KOPT-K1 (cell line): ENCODE data around the gene TTC7B.
"Not testable (repeated sequence)": the region's sequence is repeated elsewhere in the genome, so short reads cannot be mapped to it uniquely, and the experiment has no call there.

ENCODE experiments used
- H3K27ac ChIP-seq: fragments of 200-600 bp; sonication (generic); 2 replicates; pipeline ENCODE4 v1.5.1; 2016; ENCODE audit warnings: antibody characterized with exemption, mild to moderate bottlenecking, low read depth, low read length; ENCODE audit not compliant: poor library complexity, severe bottlenecking
- H3K36me3 ChIP-seq: fragments of 200-600 bp; sonication (generic); 2 replicates; pipeline ENCODE4 v1.5.1; 2017; ENCODE audit warnings: antibody characterized with exemption, mild to moderate bottlenecking, low read length, moderate library complexity; ENCODE audit not compliant: insufficient read depth
- H3K9me3 ChIP-seq: fragments of 200-600 bp; sonication (generic); 2 replicates; pipeline ENCODE4 v1.5.1; 2017; ENCODE audit warnings: antibody characterized with exemption, low read length, mild to moderate bottlenecking; ENCODE audit not compliant: insufficient read depth, poor library complexity, severe bottlenecking

Gene TTC7B

GRCh38 chr14:90534838-90535555 is 281.2 kb downstream of the TTC7B start:
- Histone ChIP-seq H3K9me3 (no peaks in the 10 kb centered on the region), H3K36me3 (no peaks in the 10 kb centered on the region), H3K27ac (no peak overlapping the region)

DNA sequence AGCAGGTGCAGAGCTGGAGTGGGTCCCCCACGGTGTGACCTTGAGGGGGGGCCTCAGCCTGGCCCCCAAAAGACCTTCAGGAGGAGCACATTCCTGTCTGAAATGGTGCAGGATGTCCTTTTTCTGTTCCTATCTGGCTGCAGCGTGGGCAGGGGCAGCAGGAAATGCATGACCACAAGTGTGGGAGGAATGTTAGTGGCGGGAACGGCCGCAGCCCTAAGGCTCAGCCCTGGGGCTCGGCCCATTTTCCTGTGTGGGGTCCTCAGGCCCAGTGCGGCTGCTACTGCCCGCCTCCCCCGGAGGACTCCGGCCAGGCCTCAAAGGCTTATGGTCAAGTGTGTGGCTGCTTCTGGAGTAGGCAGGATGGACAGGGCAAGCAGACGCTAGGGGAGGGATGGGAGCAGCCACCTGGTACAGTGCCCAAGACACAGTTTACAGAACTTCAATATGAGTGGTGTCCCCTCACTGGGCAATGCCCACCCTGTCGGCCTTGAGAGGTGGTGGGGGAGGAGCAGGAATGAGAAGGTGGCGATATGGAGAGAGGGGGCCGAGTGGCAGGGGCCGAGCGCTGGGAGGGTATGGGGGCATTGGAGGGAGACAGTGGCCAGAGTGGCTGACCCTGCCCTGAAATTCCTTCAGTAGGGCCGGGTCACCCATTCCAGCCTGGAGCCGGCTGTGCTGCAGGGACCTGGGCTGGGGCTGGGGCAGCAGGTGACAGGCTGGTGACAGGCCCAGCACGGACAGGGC is 282.0 kb downstream of the TTC7B start:
- no peaks in the 10 kb centered on the region for H3K9me3 ChIP-seq
- H3K27ac ChIP-seq, result no peak overlapping the region
- H3K36me3 ChIP-seq, result no peaks in the 10 kb centered on the region

- Histone ChIP-seq H3K36me3 (no peaks in the 10 kb centered on the region), H3K9me3 (no peaks in the 10 kb centered on the region), H3K27ac (no peak overlapping the region)
Measured at GRCh38 chr14:90533591-90534021, 282.6 kb downstream of the TTC7B start.

GRCh38 chr14:90532826-90533525 is 283.3 kb downstream of the TTC7B start:
- no peak overlapping the region for H3K27ac ChIP-seq
- no peaks in the 10 kb centered on the region for H3K36me3 ChIP-seq
- H3K9me3 ChIP-seq, result no peaks in the 10 kb centered on the region

DNA sequence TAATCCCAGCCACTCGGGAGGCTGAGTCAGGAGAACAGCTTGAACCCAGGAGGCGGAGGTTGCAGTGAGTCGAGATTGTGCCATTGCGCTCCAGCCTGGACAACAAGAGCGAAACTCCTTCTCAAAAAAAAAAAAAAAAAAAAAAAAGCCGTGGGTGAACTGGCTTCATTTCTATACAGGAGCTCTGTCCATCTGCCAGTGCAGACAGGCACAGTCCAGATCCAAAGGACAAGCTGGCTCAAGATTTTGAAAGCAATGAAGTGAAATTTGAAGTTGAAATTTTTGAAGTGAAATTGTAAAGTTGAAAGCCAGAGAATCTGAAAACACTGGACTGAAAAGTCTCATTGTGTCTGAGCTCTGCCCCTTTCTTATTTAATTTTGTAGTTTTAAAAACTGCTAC is 284.7 kb downstream of the TTC7B start:
- no peak overlapping the region for H3K27ac ChIP-seq
- H3K9me3 ChIP-seq, result peaks cover 8% of the 10 kb centered on the region
- no peaks in the 10 kb centered on the region for H3K36me3 ChIP-seq

DNA sequence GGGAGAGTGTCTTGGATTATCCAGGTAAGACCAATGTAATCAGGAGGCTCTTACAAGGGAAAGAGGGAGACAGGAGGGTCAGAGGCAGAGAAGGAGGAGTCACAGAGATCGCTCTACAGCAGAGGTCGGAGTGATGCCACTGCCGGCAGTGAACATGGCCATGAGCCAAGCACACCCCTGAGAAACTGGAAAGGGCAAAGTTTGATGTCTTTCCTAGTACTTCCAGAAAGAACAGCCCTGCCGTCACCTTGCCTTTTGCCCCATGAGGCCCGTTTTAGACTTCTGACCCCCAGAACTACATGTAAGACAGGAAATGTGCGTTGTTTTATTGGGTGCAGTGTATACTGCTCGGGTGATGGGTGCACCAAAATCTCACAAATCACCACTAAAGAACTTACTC is 285.7 kb downstream of the TTC7B start:
- no peaks in the 10 kb centered on the region for H3K36me3 ChIP-seq
- H3K9me3 ChIP-seq, result peaks cover 12% of the 10 kb centered on the region
- no peak overlapping the region for H3K27ac ChIP-seq

DNA sequence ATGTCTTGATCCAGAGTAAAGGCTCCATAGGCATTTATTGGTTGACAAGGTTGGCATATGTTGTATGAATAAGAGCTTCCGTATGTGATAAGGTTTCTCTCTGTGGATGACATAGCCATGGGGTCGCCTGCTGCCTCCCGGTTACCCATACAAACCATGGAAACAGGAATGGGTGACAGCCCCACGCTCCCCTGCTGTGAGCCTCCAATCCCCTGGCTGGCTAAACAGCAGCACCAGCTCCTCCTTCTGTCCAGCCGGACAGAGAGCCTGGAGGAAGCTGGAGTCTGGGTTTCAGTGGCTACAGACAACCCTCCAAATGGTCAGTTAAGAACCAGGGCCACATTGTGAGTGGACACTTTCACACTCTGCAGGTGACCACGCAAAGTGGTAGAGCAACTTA is 288.3 kb downstream of the TTC7B start:
- no peaks in the 10 kb centered on the region for H3K36me3 ChIP-seq
- H3K27ac ChIP-seq, result no peak overlapping the region
- peaks cover 12% of the 10 kb centered on the region for H3K9me3 ChIP-seq

- not testable (repeated sequence) for H3K36me3 ChIP-seq, H3K27ac ChIP-seq
- H3K9me3 ChIP-seq, result peaks cover 12% of the 10 kb centered on the region
Measured at GRCh38 chr14:90526536-90526935, 289.7 kb downstream of the TTC7B start.

DNA sequence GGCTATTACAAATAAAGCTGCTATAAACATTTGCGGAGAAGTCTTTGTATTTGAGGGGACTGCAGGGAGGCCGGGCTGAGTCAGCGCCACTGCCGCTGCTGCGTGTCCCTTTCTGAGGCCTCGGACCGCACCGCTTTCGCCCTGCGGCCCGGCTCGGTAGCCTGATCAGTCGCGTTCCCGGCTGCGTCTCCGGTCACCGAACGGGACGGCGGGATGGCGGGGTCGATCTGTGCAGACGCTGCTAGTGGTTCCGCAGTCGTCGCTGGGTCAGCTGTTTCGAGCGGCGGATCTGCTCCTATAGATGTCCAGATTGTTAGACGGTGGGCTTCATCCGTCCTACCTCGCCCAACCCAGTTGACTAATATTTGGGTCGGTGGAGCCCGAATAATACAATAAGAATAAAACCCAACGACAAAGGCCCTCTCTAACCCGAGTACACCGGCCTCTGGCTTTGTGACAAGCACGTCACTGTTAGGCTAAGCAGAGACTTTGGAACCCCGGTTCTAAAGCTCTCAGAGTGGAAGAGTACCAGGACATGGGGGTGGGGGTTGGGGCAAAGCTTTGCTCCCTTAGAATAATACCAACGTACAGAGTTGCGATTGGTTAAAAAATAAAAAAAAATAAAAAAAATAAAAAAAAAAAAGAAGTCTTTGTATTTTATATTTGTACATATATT is 290.7 kb downstream of the TTC7B start:
- H3K9me3 ChIP-seq, result peaks cover 12% of the 10 kb centered on the region
- not testable (repeated sequence) for H3K27ac ChIP-seq, H3K36me3 ChIP-seq

DNA sequence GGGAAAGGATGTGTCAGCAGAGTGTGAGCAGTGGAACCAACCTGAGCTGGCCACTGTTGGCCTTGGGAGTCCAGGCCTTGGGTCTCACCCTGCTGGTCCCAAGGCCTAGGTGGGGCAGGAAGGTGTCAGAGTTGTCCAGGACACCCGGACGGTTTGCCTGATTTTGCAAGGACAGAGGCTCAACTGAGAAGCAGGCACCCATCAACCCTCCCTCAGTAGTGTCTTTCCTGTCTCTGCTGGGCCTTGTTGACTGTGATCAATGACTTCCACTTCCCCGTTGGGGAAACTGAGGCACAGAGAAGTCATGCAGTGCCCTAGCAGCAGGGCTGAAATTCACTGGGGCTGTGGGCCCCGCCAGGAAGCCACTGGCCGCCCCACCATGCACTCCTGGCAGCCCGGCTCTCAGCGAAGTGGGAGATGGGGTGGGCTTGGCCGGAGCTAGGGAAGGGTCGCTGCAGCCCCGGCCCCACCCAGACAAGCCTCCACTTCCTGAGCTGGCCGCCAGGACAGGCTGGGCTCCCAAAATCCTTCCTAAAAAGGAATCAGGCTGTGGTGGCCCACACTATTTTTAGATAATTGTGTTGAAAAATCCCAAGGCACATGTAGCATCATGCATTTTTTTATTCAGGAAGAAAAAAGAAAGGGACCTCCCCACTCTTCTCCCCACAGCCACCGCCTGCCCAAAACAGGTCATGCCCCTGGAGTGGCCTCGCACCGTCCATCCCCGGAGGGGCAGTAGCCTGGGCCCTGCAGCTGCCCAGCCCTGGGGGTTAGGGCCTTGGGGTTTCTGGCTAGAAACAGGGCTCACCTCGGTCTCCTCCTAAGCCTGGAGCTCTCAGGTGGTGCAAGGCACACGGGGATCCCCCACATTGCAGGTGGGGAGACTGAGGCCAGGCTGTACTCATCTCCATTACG is 292.0 kb downstream of the TTC7B start:
- Histone ChIP-seq H3K36me3 (no peaks in the 10 kb centered on the region), H3K27ac (no peak overlapping the region), H3K9me3 (peaks cover 12% of the 10 kb centered on the region)

DNA sequence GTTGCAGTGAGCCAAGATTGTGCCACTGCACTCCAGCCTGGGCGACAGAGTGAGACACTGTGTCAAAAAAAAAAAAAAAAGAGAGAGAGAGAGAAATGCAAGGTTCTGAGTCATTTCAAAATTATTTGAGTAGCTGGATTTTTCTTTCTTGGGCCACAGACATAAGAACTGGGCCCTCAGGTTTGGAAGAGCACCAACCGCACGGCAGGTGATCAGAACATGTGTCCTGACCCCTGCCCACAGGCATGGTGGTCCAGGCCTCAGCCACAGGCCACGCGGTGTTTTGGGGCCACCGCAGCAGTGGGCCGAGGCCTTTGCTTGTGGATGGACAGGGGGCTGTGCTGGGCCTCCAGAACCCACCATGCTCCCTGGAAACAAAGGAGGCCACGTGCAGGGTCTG is 292.7 kb downstream of the TTC7B start:
- no peak overlapping the region for H3K27ac ChIP-seq
- H3K9me3 ChIP-seq, result peaks cover 12% of the 10 kb centered on the region
- no peaks in the 10 kb centered on the region for H3K36me3 ChIP-seq

GRCh38 chr14:90522571-90523191 is 293.5 kb downstream of the TTC7B start:
- Histone ChIP-seq H3K27ac (no peak overlapping the region), H3K36me3 (no peaks in the 10 kb centered on the region), H3K9me3 (peaks cover 12% of the 10 kb centered on the region)

DNA sequence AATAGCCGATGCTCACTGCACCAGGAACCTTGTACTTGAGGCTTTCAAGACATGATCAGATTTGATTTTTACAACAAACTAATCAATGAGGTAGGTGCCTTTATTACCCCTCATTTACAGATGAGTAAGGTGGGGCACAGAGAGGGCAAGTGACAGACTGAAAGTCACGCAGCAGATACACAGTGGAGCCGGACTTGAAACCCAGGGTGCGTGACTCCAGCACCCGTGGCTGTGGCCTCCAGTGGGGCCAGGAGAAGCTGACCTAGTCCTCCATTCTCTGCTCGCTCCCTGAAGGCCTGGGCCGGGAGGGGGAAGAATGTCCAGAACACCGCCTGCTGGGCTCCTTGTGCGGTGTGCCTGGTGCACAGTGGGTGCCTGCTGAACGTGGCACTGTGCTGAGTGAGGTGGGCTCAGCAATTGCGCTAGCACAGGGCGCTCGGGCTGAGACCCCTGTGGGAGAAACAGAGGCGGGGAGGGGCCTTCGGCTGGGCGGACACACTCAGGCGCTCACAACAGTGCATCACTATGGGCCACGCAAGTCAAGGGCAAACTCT is 294.2 kb downstream of the TTC7B start:
- Histone ChIP-seq H3K36me3 (no peaks in the 10 kb centered on the region), H3K9me3 (peaks cover 9% of the 10 kb centered on the region), H3K27ac (no peak overlapping the region)
